NCI-H2029 treated with DMSO at 0.1 percent for 48 hours (cell line): ENCODE results near the gene LIF.

Source experiments
- DNase-seq: peaks from one replicate; lab custom pipeline; 2025; lab: John Stamatoyannopoulos, UW

Gene LIF

GRCh38 chr22:30262917-30263741, 16.6 kb upstream of the LIF start:
- DNase-seq, result no peak

- DNase-seq, result no peak
Measured at GRCh38 chr22:30262112-30262511, 15.6 kb upstream of the LIF start.

GRCh38 chr22:30261134-30261533, 14.6 kb upstream of the LIF start:
- DNase-seq, result no peak

- DNase-seq, result no peak
Measured at GRCh38 chr22:30260682-30261081, 14.1 kb upstream of the LIF start.

GRCh38 chr22:30260276-30260675, 13.7 kb upstream of the LIF start:
- DNase-seq, result no peak

GRCh38 chr22:30254314-30254713, 7.8 kb upstream of the LIF start:
- no peak for DNase-seq

GRCh38 chr22:30253205-30253852, 6.8 kb upstream of the LIF start:
- DNase-seq, result peak; percentile 69

- DNase-seq, result no peak
Measured at GRCh38 chr22:30252411-30253204, 6.0 kb upstream of the LIF start.

GRCh38 chr22:30251711-30252110, 5.2 kb upstream of the LIF start:
- DNase-seq, result no peak

GRCh38 chr22:30250661-30251267, 4.2 kb upstream of the LIF start:
- no peak for DNase-seq

- DNase-seq, result no peak
Measured at GRCh38 chr22:30250039-30250565, 3.5 kb upstream of the LIF start.

GRCh38 chr22:30249049-30250038, 2.8 kb upstream of the LIF start:
- no peak for DNase-seq

- DNase-seq, result no peak
Measured at GRCh38 chr22:30248484-30248883, 1.9 kb upstream of the LIF start.

GRCh38 chr22:30247974-30248373, 1.4 kb upstream of the LIF start:
- no peak for DNase-seq

- no peak for DNase-seq
Measured at GRCh38 chr22:30247561-30247960, 1.0 kb upstream of the LIF start.

- DNase-seq, result no peak
Measured at GRCh38 chr22:30246814-30247376, 336 bp upstream of the LIF start.

- DNase-seq, result no peak
Measured at GRCh38 chr22:30245181-30245984, 1.2 kb downstream of the LIF start.

GRCh38 chr22:30244641-30245040, 1.9 kb downstream of the LIF start:
- no peak for DNase-seq

- DNase-seq, result no peak
Measured at GRCh38 chr22:30244066-30244465, 2.5 kb downstream of the LIF start.

GRCh38 chr22:30243661-30244060, 2.9 kb downstream of the LIF start:
- DNase-seq, result no peak
